Neuronal stem cell (in vitro differentiated cells): ENCODE results near the gene TMEM203.

ENCODE experiments used
- DNase-seq: peaks from one replicate; pipeline ENCODE4 v3.0.0-alpha.2; 2013; ENCODE audit warnings: low spot score
- H2AFZ ChIP-seq: one replicate; pipeline ENCODE4 v1.6.1; 2013; ENCODE audit warnings: mild to moderate bottlenecking, low read length, inconsistent platforms
- H2AK5ac ChIP-seq: 2 replicates; pipeline ENCODE4 v1.6.1; 2013; ENCODE audit warnings: low read depth, mild to moderate bottlenecking, inconsistent platforms, low read length, moderate library complexity, mixed read lengths
- H2BK120ac ChIP-seq: 2 replicates; pipeline ENCODE4 v1.6.1; 2013; ENCODE audit warnings: low read depth, mild to moderate bottlenecking, inconsistent platforms, low read length, moderate library complexity, mixed read lengths
- H2BK12ac ChIP-seq: one replicate; pipeline ENCODE4 v1.6.1; 2013; ENCODE audit warnings: low read length, inconsistent platforms
- H2BK15ac ChIP-seq: 2 replicates; pipeline ENCODE4 v1.6.1; 2013; ENCODE audit warnings: mild to moderate bottlenecking, low read length, inconsistent platforms, mixed read lengths
- H2BK5ac ChIP-seq: one replicate; pipeline ENCODE4 v1.6.1; 2013; ENCODE audit warnings: inconsistent platforms, mild to moderate bottlenecking, low read length, moderate library complexity
- H3K14ac ChIP-seq: one replicate; pipeline ENCODE4 v1.6.1; 2013; ENCODE audit warnings: low read length, inconsistent platforms
- H3K18ac ChIP-seq: 2 replicates; pipeline ENCODE4 v1.6.1; 2013; ENCODE audit warnings: low read length, inconsistent platforms
- H3K23ac ChIP-seq: 2 replicates; pipeline ENCODE4 v1.6.1; 2013; ENCODE audit warnings: low read depth, mild to moderate bottlenecking, mixed read lengths, low read length, inconsistent platforms; ENCODE audit not compliant: poor library complexity
- H3K27ac ChIP-seq: replicated peaks from 3 replicates; pipeline ENCODE4 v1.5.1; 2013; ENCODE audit warnings: low read length, inconsistent platforms
- H3K27me3 ChIP-seq, 3 experiments: 2 replicates each; pipeline ENCODE4 v1.6.1; 2013; ENCODE audit warnings: low read length in 3 of 3, mild to moderate bottlenecking in 2 of 3, inconsistent platforms in 1 of 3, low read depth in 1 of 3, mixed read lengths in 1 of 3, moderate library complexity in 1 of 3; ENCODE audit not compliant: control insufficient read depth in 3 of 3, insufficient read depth in 3 of 3
- H3K36me3 ChIP-seq, 2 donors: replicated peaks in 1 of 2; 2 replicates each; pipeline ENCODE4 v1.6.1; 2013; ENCODE audit warnings: low read length in 2 of 2; ENCODE audit not compliant: control insufficient read depth in 2 of 2, insufficient read depth in 2 of 2
- H3K4ac ChIP-seq: 2 replicates; pipeline ENCODE4 v1.6.1; 2013; ENCODE audit warnings: inconsistent platforms, mild to moderate bottlenecking, low read length, moderate library complexity
- H3K4me1 ChIP-seq, 2 donors: 1 replicate in 1 of 2; 2 replicates in 1 of 2; pipeline ENCODE4 v1.6.1; 2013; ENCODE audit warnings: low read length in 2 of 2, low read depth in 1 of 2; ENCODE audit not compliant: control insufficient read depth in 2 of 2, insufficient read depth in 1 of 2
- H3K4me2 ChIP-seq: one replicate; pipeline ENCODE4 v1.6.1; 2013; ENCODE audit warnings: mild to moderate bottlenecking, low read length, inconsistent platforms; ENCODE audit not compliant: insufficient read depth, poor library complexity, severe bottlenecking
- H3K4me3 ChIP-seq, 2 donors: 2 replicates each; pipeline ENCODE4 v1.5.1; 2013; ENCODE audit warnings: low read length in 2 of 2, mild to moderate bottlenecking in 2 of 2, inconsistent platforms in 1 of 2, moderate library complexity in 1 of 2
- H3K79me1 ChIP-seq: one replicate; pipeline ENCODE4 v1.6.1; 2013; ENCODE audit warnings: low read depth, mild to moderate bottlenecking, inconsistent platforms, low read length, moderate library complexity
- H3K9ac ChIP-seq: one replicate; pipeline ENCODE4 v1.6.1; 2013; ENCODE audit warnings: mild to moderate bottlenecking, low read depth, low read length, inconsistent platforms; ENCODE audit not compliant: poor library complexity
- H3K9me3 ChIP-seq, 2 donors: replicated peaks in 1 of 2; 2 replicates each; pipeline versions ENCODE3 to v1.6.1; 2013; ENCODE audit warnings: low read length in 2 of 2, mild to moderate bottlenecking in 2 of 2, inconsistent platforms in 1 of 2, low read depth in 1 of 2, mixed read lengths in 1 of 2, moderate library complexity in 1 of 2; ENCODE audit not compliant: control insufficient read depth in 2 of 2, insufficient read depth in 1 of 2
- H4K8ac ChIP-seq: one replicate; pipeline ENCODE4 v1.6.1; 2013; ENCODE audit warnings: low read depth, mild to moderate bottlenecking, inconsistent platforms, low read length, moderate library complexity
- H4K91ac ChIP-seq: one replicate; pipeline ENCODE4 v1.6.1; 2013; ENCODE audit warnings: low read length, low read depth, mild to moderate bottlenecking, inconsistent platforms; ENCODE audit not compliant: poor library complexity
- WGBS, 2 donors: extraction: QIAGEN DNeasy Blood & Tissue Kit; methylation state at CpG; one replicate each; pipeline ENCODE4 v1.1.7; 2013; ENCODE audit warnings: missing lambda C conversion rate in 2 of 2, mixed read lengths in 1 of 2; ENCODE audit not compliant: insufficient read length in 2 of 2, insufficient replicate concordance in 1 of 2; ENCODE audit errors: extremely low coverage in 2 of 2; 5-methylcytosine and 5-hydroxymethylcytosine counted together

Gene TMEM203

GRCh38 chr9:137215196-137215986 is 9.9 kb upstream of the TMEM203 start:
- Histone ChIP-seq H3K4ac (no peak overlapping the region), H2BK120ac (no peak overlapping the region), H3K4me1 (peaks cover 2 to 8% of the 10 kb centered on the region in 2 donors), H3K27me3 (no peaks in the 10 kb centered on the region), H3K36me3 (peaks cover 17 to 52% of the 10 kb centered on the region in 2 donors), H2BK5ac (no peak overlapping the region), H3K14ac (no peak overlapping the region), H2BK15ac (no peak overlapping the region), H3K9me3 (no peaks in the 10 kb centered on the region), H4K91ac (no peak overlapping the region), H3K27ac (no peak overlapping the region), H2BK12ac (no peak overlapping the region), H3K4me2 (no peak overlapping the region), H3K79me1 (peaks cover 17% of the 10 kb centered on the region), H3K4me3 (no peak overlapping the region), H3K9ac (no peak overlapping the region), H3K18ac (no peak overlapping the region), H3K23ac (no peak overlapping the region), H2AK5ac (no peak overlapping the region), H2AFZ (no peak overlapping the region), H4K8ac (no peak overlapping the region)
- no peak for DNase-seq
- no CpG with 5 or more reads among the region's 22 CpGs for WGBS, 2 donors

DNA sequence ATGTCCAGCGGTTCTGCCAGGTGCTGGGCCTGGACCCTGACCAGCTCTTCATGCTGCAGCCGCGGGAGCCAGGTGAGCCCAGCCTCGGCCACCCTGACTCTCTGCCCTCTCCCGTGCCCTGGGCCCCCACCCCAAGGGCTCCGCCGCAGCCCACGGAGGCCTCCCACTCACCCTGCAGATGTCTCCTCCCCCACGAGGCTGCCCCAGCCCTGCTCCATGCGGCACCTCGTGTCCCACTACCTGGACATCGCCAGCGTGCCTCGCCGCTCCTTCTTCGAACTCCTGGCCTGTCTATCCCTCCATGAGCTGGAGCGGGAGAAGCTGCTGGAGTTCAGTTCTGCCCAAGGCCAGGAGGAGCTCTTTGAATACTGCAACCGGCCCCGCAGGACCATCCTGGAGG is 9.2 kb upstream of the TMEM203 start:
- Histone ChIP-seq H3K36me3 (peaks cover 17 to 54% of the 10 kb centered on the region in 2 donors), H4K8ac (no peak overlapping the region), H2AFZ (no peak overlapping the region), H3K4me3 (no peak overlapping the region), H3K79me1 (peaks cover 11% of the 10 kb centered on the region), H2AK5ac (no peak overlapping the region), H3K4me2 (no peak overlapping the region), H3K4ac (no peak overlapping the region), H4K91ac (no peak overlapping the region), H2BK15ac (no peak overlapping the region), H2BK5ac (peak overlapping the region; percentile 53), H3K14ac (no peak overlapping the region), H3K23ac (no peak overlapping the region), H2BK120ac (no peak overlapping the region), H3K9me3 (no peaks in the 10 kb centered on the region), H3K27ac (no peak overlapping the region), H2BK12ac (peak overlapping the region; percentile 22), H3K9ac (no peak overlapping the region), H3K27me3 (no peaks in the 10 kb centered on the region), H3K18ac (no peak overlapping the region), H3K4me1 (peaks cover 2 to 8% of the 10 kb centered on the region in 2 donors)
- DNase-seq = no peak
- no CpG with 5 or more reads among the region's 19 CpGs for WGBS, 2 donors

- Histone ChIP-seq H2BK12ac (no peak overlapping the region), H3K9ac (no peak overlapping the region), H3K36me3 (peaks cover 22 to 66% of the 10 kb centered on the region in 2 donors), H3K79me1 (peaks cover 11% of the 10 kb centered on the region), H3K27ac (no peak overlapping the region), H3K14ac (no peak overlapping the region), H3K4ac (no peak overlapping the region), H3K9me3 (peaks cover 0 to 1% of the 10 kb centered on the region in 2 donors), H3K27me3 (no peaks in the 10 kb centered on the region), H3K4me2 (no peak overlapping the region), H3K4me1 (peaks cover 0 to 2% of the 10 kb centered on the region in 2 donors), H2AFZ (no peak overlapping the region), H2BK120ac (no peak overlapping the region), H2BK15ac (no peak overlapping the region), H3K4me3 (peak overlapping the region in 1 of 2 donors; percentile 2), H2BK5ac (peak overlapping the region; percentile 39), H4K91ac (no peak overlapping the region), H2AK5ac (no peak overlapping the region), H3K23ac (no peak overlapping the region), H4K8ac (no peak overlapping the region), H3K18ac (no peak overlapping the region)
- no CpG with 5 or more reads among the region's 49 CpGs for WGBS, 2 donors
- no peak for DNase-seq
Observed at GRCh38 chr9:137213160-137214060, 8.0 kb upstream of the TMEM203 start.

DNA sequence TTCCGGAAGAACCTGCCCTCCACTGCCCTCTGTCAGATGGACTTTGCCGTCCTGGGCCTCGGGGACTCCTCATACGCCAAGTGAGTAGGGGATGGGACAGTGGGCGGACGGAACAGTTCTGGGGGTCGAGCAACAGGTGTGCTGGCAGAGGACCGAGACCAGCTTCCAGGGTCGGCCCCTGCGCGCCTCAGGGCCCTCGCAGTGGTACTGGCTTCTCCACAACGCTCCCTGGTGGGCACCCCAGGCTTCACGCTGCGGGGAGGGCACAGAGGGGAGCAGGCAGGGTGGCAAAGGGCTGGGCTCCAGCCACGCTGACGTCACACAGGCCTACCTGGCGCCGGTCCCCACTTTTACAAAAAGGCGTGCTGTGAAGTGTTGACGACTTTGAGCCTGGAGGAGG is 7.1 kb upstream of the TMEM203 start:
- peak overlapping the region; percentile 78 for H3K9ac ChIP-seq
- no CpG with 5 or more reads among the region's 21 CpGs for WGBS, 2 donors
- H3K14ac ChIP-seq = no peak overlapping the region
- no peak overlapping the region for H3K4me2 ChIP-seq
- no peak overlapping the region for H2AFZ ChIP-seq
- peaks cover 11% of the 10 kb centered on the region for H3K79me1 ChIP-seq
- no peak overlapping the region for H2BK120ac ChIP-seq
- peaks cover 0 to 1% of the 10 kb centered on the region in 2 donors for H3K9me3 ChIP-seq
- H2BK5ac ChIP-seq = no peak overlapping the region
- H2BK12ac ChIP-seq = no peak overlapping the region
- H2AK5ac ChIP-seq = no peak overlapping the region
- H3K4ac ChIP-seq = no peak overlapping the region
- H3K4me3 ChIP-seq = no peak overlapping the region
- peaks cover 22 to 69% of the 10 kb centered on the region in 2 donors for H3K36me3 ChIP-seq
- no peak overlapping the region for H3K18ac ChIP-seq
- no peak overlapping the region for H4K91ac ChIP-seq
- no peak overlapping the region for H2BK15ac ChIP-seq
- H3K27me3 ChIP-seq = no peaks in the 10 kb centered on the region
- no peak for DNase-seq
- no peak overlapping the region for H3K23ac ChIP-seq
- H3K4me1 ChIP-seq = no peaks in the 10 kb centered on the region
- H3K27ac ChIP-seq = no peak overlapping the region
- no peak overlapping the region for H4K8ac ChIP-seq
